Gastroesophageal sphincter (tissue), 4 donors: ENCODE results near the gene TUBB8. TPM values are rescaled to one million over a fixed set of nuclear protein-coding genes. Genes with fewer than 3 reads are reported as not detected.
"Not testable (repeated sequence)": the region's sequence is repeated elsewhere in the genome, so short reads cannot be mapped to it uniquely, and the experiment has no call there.

Experiments used
- ATAC-seq: fragments of 150-250 bp; one replicate; pipeline ENCODE4 v1.9.1; 2016; ENCODE audit warnings: mild to moderate bottlenecking, moderate library complexity
- H3K27ac ChIP-seq, 4 donors: fragments of 200-600 bp; sonication (generic) in 3 of 4; 1 replicate in 3 of 4; 2 replicates in 1 of 4; pipeline ENCODE4 v1.5.1; 2016 to 2019
- H3K27me3 ChIP-seq: fragments of 200-600 bp; sonication (generic); one replicate; pipeline ENCODE4 v1.5.1; 2019
- H3K36me3 ChIP-seq, 2 donors: fragments of 200-600 bp; sonication (generic); one replicate each; pipeline ENCODE4 v1.5.1; 2019; ENCODE audit warnings: control low read depth in 1 of 2
- H3K4me1 ChIP-seq, 3 donors: fragments of 200-600 bp; sonication (generic); 1 replicate in 2 of 3; 2 replicates in 1 of 3; pipeline ENCODE4 v1.5.1; 2016 to 2019; ENCODE audit warnings: control low read depth in 2 of 3
- H3K4me3 ChIP-seq, 2 donors: fragments of 200-600 bp; sonication (generic); one replicate each; pipeline ENCODE4 v1.5.1; 2019; ENCODE audit warnings: mild to moderate bottlenecking in 1 of 2, moderate library complexity in 1 of 2
- H3K9me3 ChIP-seq, 3 donors: fragments of 200-600 bp; sonication (generic); one replicate each; pipeline ENCODE4 v1.5.1; 2017 to 2019; ENCODE audit warnings: control low read depth in 2 of 3
- WGBS, 2 donors: methylation state at CpG; one replicate each; pipeline ENCODE4 v1.1.5; 2018; ENCODE audit warnings: low coverage in 1 of 2; 5-methylcytosine and 5-hydroxymethylcytosine counted together
- total RNA-seq, 4 donors: library from RNA; depleted of rRNA; stranded (reverse); fragments of >200 nt; gene quantifications; one replicate each; pipeline ENCODE4 v1.1.0, GENCODE V29; 2016

Gene TUBB8
- total RNA-seq, 4 donors from 2014 or later, result not detected

DNA sequence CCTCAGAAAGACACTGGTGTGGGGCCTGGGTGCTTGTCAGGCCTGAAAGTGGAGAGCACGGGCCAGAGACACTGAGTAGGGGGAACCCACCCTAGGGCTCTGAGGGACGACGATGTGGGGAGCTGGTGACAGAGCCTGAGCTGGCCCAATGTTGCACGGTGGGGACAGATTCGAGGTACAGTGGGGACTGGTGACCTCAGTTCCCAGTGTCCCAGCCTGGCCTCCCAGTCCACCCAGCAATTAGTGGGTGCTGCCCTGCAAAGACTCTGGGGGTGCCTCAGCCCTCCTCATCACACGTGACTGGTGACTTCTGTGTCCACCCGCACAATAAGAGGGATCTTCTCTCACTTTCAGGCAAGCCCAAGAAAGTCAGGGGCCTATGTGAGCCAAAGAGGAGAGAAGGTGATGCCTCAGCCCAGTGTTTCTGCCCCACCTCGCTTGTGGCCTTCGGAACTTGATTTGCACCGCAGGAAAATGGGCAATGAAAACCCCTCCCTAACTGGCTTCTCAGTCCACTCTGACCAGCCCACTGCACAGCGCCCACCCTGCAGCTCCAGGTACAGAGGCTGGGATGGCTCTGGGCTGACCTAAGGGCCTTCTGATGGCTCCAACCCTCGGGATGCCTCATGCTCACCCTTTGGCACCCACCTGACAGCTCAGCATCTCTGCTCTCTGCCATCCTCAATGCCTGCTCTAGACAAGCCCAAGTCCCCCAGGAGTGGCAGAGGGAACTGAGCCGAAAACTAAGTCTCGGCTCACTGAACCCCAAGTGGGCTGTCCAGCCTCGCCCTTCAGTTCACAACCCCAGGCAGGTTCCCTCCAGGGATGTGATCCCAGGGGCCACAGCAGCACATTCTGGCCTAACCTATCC, 36.4 kb downstream of the TUBB8 start:
- not testable (repeated sequence) for H3K27ac ChIP-seq, ATAC-seq, H3K27me3 ChIP-seq, H3K9me3 ChIP-seq, H3K4me3 ChIP-seq, H3K36me3 ChIP-seq, H3K4me1 ChIP-seq
- no CpG with 5 or more reads among the region's 15 CpGs for WGBS, 2 donors

DNA sequence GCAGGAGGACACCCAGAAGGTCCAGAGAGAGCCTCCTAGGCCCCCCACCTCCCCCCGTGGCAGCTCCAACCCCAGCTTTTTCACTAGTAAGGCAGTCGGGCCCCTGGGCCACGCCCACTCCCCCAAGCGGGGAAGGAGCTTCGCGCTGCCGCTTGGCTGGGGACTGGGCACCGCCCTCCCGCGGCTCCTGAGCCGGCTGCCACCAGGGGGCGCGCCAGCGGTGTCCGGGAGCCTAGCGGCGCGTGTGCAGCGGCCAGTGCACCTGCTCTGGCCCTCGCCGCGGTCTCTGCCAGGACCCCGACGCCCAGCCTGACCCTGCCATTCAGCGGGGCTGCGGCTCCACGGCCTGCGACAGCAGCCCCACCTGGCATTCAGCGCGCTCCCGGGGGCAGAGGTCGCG, 37.8 kb downstream of the TUBB8 start:
- not testable (repeated sequence) for ATAC-seq
- no CpG with 5 or more reads among the region's 33 CpGs for WGBS, 2 donors

DNA sequence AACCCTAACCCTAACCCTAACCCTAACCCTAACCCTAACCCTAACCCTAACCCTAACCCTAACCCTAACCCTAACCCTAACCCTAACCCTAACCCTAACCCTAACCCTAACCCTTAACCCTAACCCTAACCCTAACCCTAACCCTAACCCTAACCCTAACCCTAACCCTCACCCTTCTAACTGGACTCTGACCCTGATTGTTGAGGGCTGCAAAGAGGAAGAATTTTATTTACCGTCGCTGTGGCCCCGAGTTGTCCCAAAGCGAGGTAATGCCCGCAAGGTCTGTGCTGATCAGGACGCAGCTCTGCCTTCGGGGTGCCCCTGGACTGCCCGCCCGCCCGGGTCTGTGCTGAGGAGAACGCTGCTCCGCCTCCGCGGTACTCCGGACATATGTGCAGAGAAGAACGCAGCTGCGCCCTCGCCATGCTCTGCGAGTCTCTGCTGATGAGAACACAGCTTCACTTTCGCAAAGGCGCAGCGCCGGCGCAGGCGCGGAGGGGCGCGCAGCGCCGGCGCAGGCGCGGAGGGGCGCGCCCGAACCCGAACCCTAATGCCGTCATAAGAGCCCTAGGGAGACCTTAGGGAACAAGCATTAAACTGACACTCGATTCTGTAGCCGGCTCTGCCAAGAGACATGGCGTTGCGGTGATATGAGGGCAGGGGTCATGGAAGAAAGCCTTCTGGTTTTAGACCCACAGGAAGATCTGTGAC, 38.7 kb downstream of the TUBB8 start:
- not testable (repeated sequence) for H3K4me1 ChIP-seq, H3K27ac ChIP-seq, H3K4me3 ChIP-seq, H3K36me3 ChIP-seq, ATAC-seq, H3K9me3 ChIP-seq, H3K27me3 ChIP-seq
- WGBS, 2 donors, result no CpG with 5 or more reads among the region's 42 CpGs

More for the DNA sequence above, 37.8 kb downstream of the TUBB8 start:
- not testable (repeated sequence) for H3K4me3 ChIP-seq, H3K36me3 ChIP-seq, H3K27me3 ChIP-seq, H3K9me3 ChIP-seq, H3K27ac ChIP-seq, H3K4me1 ChIP-seq

Other genes with a start within 250 kb of the TUBB8 start
- gene ZMYND11, start 86.2 kb upstream of the TUBB8 start, total RNA-seq, result 100 to 1,000 TPM; 131 to 176 (median 166) TPM